GM12891 (cell line): Measurements from ENCODE around the gene FBXO31.

Experiments
- DNase-seq: peaks from one replicate; pipeline ENCODE4 v3.0.0; 2011; ENCODE audit warnings: low spot score; ENCODE audit not compliant: insufficient read length
- FAIRE-seq: peaks from 2 replicates; lab custom pipeline; 2011; peaks lifted over from hg19 to GRCh38; lab: Jason Lieb, UNC
- PAX5 ChIP-seq: IDR thresholded peaks from 2 replicates; pipeline ENCODE4 v1.6.1; 2011; ENCODE audit warnings: low read length, moderate library complexity, mild to moderate bottlenecking; ENCODE audit not compliant: insufficient read depth, severe bottlenecking
- POLR2A ChIP-seq: IDR thresholded peaks from 2 replicates; pipeline ENCODE4 v1.6.1; 2011; ENCODE audit warnings: low read depth, low read length, control low read depth
- POLR2AphosphoS5 ChIP-seq: IDR thresholded peaks from 2 replicates; pipeline ENCODE4 v1.6.1; 2011; ENCODE audit warnings: low read depth, low read length, control low read depth
- POU2F2 ChIP-seq: IDR thresholded peaks from 2 replicates; pipeline ENCODE4 v1.6.1; 2011; ENCODE audit warnings: low read depth, mild to moderate bottlenecking, control low read depth, low read length, moderate library complexity
- SPI1 ChIP-seq: IDR thresholded peaks from 2 replicates; pipeline ENCODE4 v1.6.1; 2011; ENCODE audit warnings: low read depth, low read length, control low read depth
- TAF1 ChIP-seq: IDR thresholded peaks from 2 replicates; pipeline ENCODE4 v1.6.1; 2011; ENCODE audit warnings: low read depth, low read length, control low read depth

Gene FBXO31

GRCh38 chr16:87420026-87421002 is 36.7 kb upstream of the FBXO31 start:
- DNase-seq (no peak), FAIRE-seq (no peak)
- TF ChIP-seq TAF1 (no peak), PAX5 (no peak), SPI1 (no peak)

DNA sequence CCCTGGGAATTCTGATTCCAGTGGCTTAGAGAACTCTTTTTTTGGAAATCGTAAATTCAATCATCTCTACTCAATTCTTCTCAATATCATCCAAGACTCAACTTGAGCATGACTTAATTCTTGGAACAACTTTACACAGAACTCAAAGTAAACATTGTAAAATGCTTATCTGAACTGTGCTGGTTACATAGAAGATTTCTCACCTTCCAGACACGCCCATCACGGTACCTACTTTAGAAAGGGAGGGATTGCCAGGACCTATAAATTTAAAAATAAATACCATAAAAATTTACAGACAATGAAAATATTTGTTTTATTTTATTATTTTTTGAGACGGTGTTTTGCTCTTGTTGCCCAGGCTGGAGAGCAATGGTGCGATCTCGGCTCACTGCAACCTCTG is 35.1 kb upstream of the FBXO31 start:
- DNase-seq (no peak), FAIRE-seq (no peak)
- no peak for TF ChIP-seq POU2F2
- no peak for TF ChIP-seq POLR2A
- TF ChIP-seq TAF1: no peak
- no peak for TF ChIP-seq PAX5
- no peak for TF ChIP-seq SPI1

DNA sequence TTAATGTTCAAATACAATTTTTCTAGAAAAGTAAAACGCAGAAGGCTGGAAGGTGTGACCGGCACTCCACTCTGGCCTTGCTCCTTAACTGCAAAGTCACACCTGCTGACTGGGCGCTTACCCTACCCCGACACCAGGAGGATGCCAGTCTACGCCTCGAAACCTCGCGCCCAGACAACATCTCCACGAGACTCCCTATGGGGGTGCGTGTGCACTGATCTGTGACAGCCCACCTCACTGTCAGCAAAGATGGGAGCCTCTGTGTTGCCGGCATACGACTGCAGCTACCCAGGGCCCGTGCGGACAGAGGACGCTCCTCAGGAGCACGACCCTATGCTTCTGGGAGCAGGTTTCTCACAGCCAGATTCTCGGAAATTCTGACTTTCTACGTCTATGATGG is 34.6 kb upstream of the FBXO31 start:
- DNase-seq (no peak), FAIRE-seq (no peak)
- TF ChIP-seq SPI1: no peak
- no peak for TF ChIP-seq PAX5
- no peak for TF ChIP-seq TAF1
- TF ChIP-seq POLR2A: no peak
- TF ChIP-seq POU2F2: no peak
- TF ChIP-seq POLR2AphosphoS5: no peak

GRCh38 chr16:87417528-87417910 is 33.9 kb upstream of the FBXO31 start:
- no peak for FAIRE-seq
- DNase-seq: no peak
- no peak for TF ChIP-seq SPI1
- TF ChIP-seq POLR2AphosphoS5: no peak
- TF ChIP-seq POLR2A: no peak
- no peak for TF ChIP-seq PAX5
- no peak for TF ChIP-seq POU2F2
- no peak for TF ChIP-seq TAF1

- FAIRE-seq (no peak), DNase-seq (no peak)
- TF ChIP-seq TAF1: no peak
- no peak for TF ChIP-seq POLR2A
- TF ChIP-seq POU2F2: no peak
- no peak for TF ChIP-seq PAX5
- TF ChIP-seq SPI1: no peak
- TF ChIP-seq POLR2AphosphoS5: no peak
Measured at GRCh38 chr16:87416826-87417527, 33.4 kb upstream of the FBXO31 start.

- FAIRE-seq (no peak), DNase-seq (no peak)
- TF ChIP-seq POLR2AphosphoS5: no peak
- TF ChIP-seq PAX5: no peak
- no peak for TF ChIP-seq TAF1
- TF ChIP-seq POLR2A: no peak
Measured at GRCh38 chr16:87415441-87415840, 31.9 kb upstream of the FBXO31 start.

- DNase-seq (no peak), FAIRE-seq (no peak)
- no peak for TF ChIP-seq SPI1
Measured at GRCh38 chr16:87414251-87414680, 30.7 kb upstream of the FBXO31 start.

- DNase-seq (no peak), FAIRE-seq (no peak)
- TF ChIP-seq PAX5 (no peak), TAF1 (no peak), POU2F2 (no peak), POLR2A (no peak), SPI1 (no peak), POLR2AphosphoS5 (no peak)
Measured at GRCh38 chr16:87412996-87413421, 29.4 kb upstream of the FBXO31 start.

GRCh38 chr16:87412371-87412995 is 28.9 kb upstream of the FBXO31 start:
- TF ChIP-seq POU2F2 (no peak), SPI1 (no peak), PAX5 (no peak), POLR2AphosphoS5 (no peak), POLR2A (no peak), TAF1 (no peak)
- DNase-seq (no peak), FAIRE-seq (no peak)
